Mucosa of rectum (tissue), 2 donors: Measurements from ENCODE around the gene MASP1.

ENCODE experiments used
- H3K27ac ChIP-seq, 2 donors: one replicate each; pipeline ENCODE4 v1.7.0; 2013; ENCODE audit warnings: inconsistent platforms in 2 of 2, low read depth in 2 of 2, low read length in 2 of 2
- H3K27me3 ChIP-seq, 2 donors: one replicate each; pipeline ENCODE4 v1.7.0; 2013; ENCODE audit warnings: low read length in 2 of 2; ENCODE audit not compliant: control insufficient read depth in 2 of 2, insufficient read depth in 2 of 2
- H3K36me3 ChIP-seq, 2 donors: one replicate each; pipeline ENCODE4 v1.7.0; 2013; ENCODE audit warnings: low read length in 2 of 2; ENCODE audit not compliant: control insufficient read depth in 2 of 2, insufficient read depth in 2 of 2
- H3K4me1 ChIP-seq, 2 donors: one replicate each; pipeline ENCODE4 v1.7.0; 2013; ENCODE audit warnings: low read length in 2 of 2, mild to moderate bottlenecking in 1 of 2; ENCODE audit not compliant: control insufficient read depth in 2 of 2, insufficient read depth in 2 of 2
- H3K4me3 ChIP-seq, 2 donors: one replicate each; pipeline ENCODE4 v1.7.0; 2013; ENCODE audit warnings: low read length in 2 of 2
- H3K9ac ChIP-seq, 2 donors: one replicate each; pipeline ENCODE4 v1.7.0; 2013; ENCODE audit warnings: low read length in 2 of 2, low read depth in 1 of 2, mild to moderate bottlenecking in 1 of 2
- H3K9me3 ChIP-seq, 2 donors: one replicate each; pipeline ENCODE4 v1.7.0; 2013; ENCODE audit warnings: low read length in 2 of 2; ENCODE audit not compliant: control insufficient read depth in 2 of 2
- donor health status: healthy.
- donor health status: Normal muscosa, but diverticular disease.

MASP1 gene

GRCh38 chr3:187236962-187237361 is 54.6 kb downstream of the MASP1 start:
- Histone ChIP-seq H3K27ac (no peak overlapping the region), H3K9me3 (no peaks in the 10 kb centered on the region), H3K4me3 (no peak overlapping the region), H3K9ac (no peak overlapping the region), H3K36me3 (no peaks in the 10 kb centered on the region), H3K4me1 (no peaks in the 10 kb centered on the region), H3K27me3 (peaks cover 0 to 3% of the 10 kb centered on the region in 2 donors)

- Histone ChIP-seq H3K4me1 (no peaks in the 10 kb centered on the region), H3K9ac (no peak overlapping the region), H3K27ac (no peak overlapping the region), H3K9me3 (no peaks in the 10 kb centered on the region), H3K36me3 (no peaks in the 10 kb centered on the region), H3K27me3 (peaks cover 3% of the 10 kb centered on the region in 2 donors), H3K4me3 (no peak overlapping the region)
Observed at GRCh38 chr3:187230011-187230410, 61.5 kb downstream of the MASP1 start.

- no peaks in the 10 kb centered on the region for H3K9me3 ChIP-seq
- no peaks in the 10 kb centered on the region for H3K4me1 ChIP-seq
- no peak overlapping the region for H3K4me3 ChIP-seq
- H3K36me3 ChIP-seq = no peaks in the 10 kb centered on the region
- peaks cover 3 to 5% of the 10 kb centered on the region in 2 donors for H3K27me3 ChIP-seq
- no peak overlapping the region for H3K27ac ChIP-seq
- H3K9ac ChIP-seq = no peak overlapping the region
Observed at GRCh38 chr3:187228740-187229139, 62.8 kb downstream of the MASP1 start.

GRCh38 chr3:187227658-187228258 is 63.8 kb downstream of the MASP1 start:
- H3K9me3 ChIP-seq = no peaks in the 10 kb centered on the region

GRCh38 chr3:187223799-187224198 is 67.7 kb downstream of the MASP1 start:
- Histone ChIP-seq H3K27ac (no peak overlapping the region), H3K27me3 (peaks cover 0 to 2% of the 10 kb centered on the region in 2 donors), H3K9me3 (no peaks in the 10 kb centered on the region), H3K4me1 (no peaks in the 10 kb centered on the region), H3K4me3 (no peak overlapping the region), H3K36me3 (no peaks in the 10 kb centered on the region), H3K9ac (no peak overlapping the region)

More at GRCh38 chr3:187227658-187228258, 63.8 kb downstream of the MASP1 start:
- H3K4me3 ChIP-seq = no peak overlapping the region
- H3K4me1 ChIP-seq = no peaks in the 10 kb centered on the region
- H3K36me3 ChIP-seq = no peaks in the 10 kb centered on the region
- H3K9ac ChIP-seq = no peak overlapping the region
- peaks cover 3 to 5% of the 10 kb centered on the region in 2 donors for H3K27me3 ChIP-seq
- no peak overlapping the region for H3K27ac ChIP-seq

GRCh38 chr3:187222801-187223200 is 68.7 kb downstream of the MASP1 start:
- no peak overlapping the region for H3K9ac ChIP-seq
- no peak overlapping the region for H3K4me3 ChIP-seq
- H3K27ac ChIP-seq = no peak overlapping the region
- H3K4me1 ChIP-seq = no peaks in the 10 kb centered on the region
- H3K27me3 ChIP-seq = peaks cover 0 to 2% of the 10 kb centered on the region in 2 donors
- no peaks in the 10 kb centered on the region for H3K36me3 ChIP-seq
- no peaks in the 10 kb centered on the region for H3K9me3 ChIP-seq

- H3K4me3 ChIP-seq = no peak overlapping the region
- H3K9ac ChIP-seq = no peak overlapping the region
- H3K27me3 ChIP-seq = no peaks in the 10 kb centered on the region
- no peak overlapping the region for H3K27ac ChIP-seq
- no peaks in the 10 kb centered on the region for H3K9me3 ChIP-seq
- no peaks in the 10 kb centered on the region for H3K36me3 ChIP-seq
- H3K4me1 ChIP-seq = peaks cover 0 to 4% of the 10 kb centered on the region in 2 donors
Observed at GRCh38 chr3:187215460-187215859, 76.1 kb downstream of the MASP1 start.

GRCh38 chr3:187213616-187214015 is 77.9 kb downstream of the MASP1 start:
- Histone ChIP-seq H3K4me3 (no peak overlapping the region), H3K27me3 (no peaks in the 10 kb centered on the region), H3K9me3 (no peaks in the 10 kb centered on the region), H3K4me1 (peaks cover 0 to 4% of the 10 kb centered on the region in 2 donors), H3K27ac (no peak overlapping the region), H3K9ac (no peak overlapping the region), H3K36me3 (no peaks in the 10 kb centered on the region)

GRCh38 chr3:187212705-187213104 is 78.8 kb downstream of the MASP1 start:
- Histone ChIP-seq H3K9me3 (no peaks in the 10 kb centered on the region), H3K4me1 (peaks cover 0 to 4% of the 10 kb centered on the region in 2 donors), H3K36me3 (no peaks in the 10 kb centered on the region), H3K27me3 (no peaks in the 10 kb centered on the region), H3K4me3 (no peak overlapping the region), H3K27ac (no peak overlapping the region), H3K9ac (no peak overlapping the region)

GRCh38 chr3:187212196-187212545 is 79.4 kb downstream of the MASP1 start:
- Histone ChIP-seq H3K9ac (no peak overlapping the region), H3K36me3 (no peaks in the 10 kb centered on the region), H3K27me3 (no peaks in the 10 kb centered on the region), H3K9me3 (no peaks in the 10 kb centered on the region), H3K27ac (no peak overlapping the region), H3K4me3 (no peak overlapping the region), H3K4me1 (peaks cover 0 to 4% of the 10 kb centered on the region in 2 donors)
